Vagina (tissue), 2 donors: Measurements from ENCODE around the gene HTR3D. TPM values are rescaled to one million over a fixed set of nuclear protein-coding genes. Genes with fewer than 3 reads are reported as not detected.
"Not testable (repeated sequence)": the region's sequence is repeated elsewhere in the genome, so short reads cannot be mapped to it uniquely, and the experiment has no call there.

Source experiments
- DNase-seq, 2 donors: peaks; one replicate each; pipeline ENCODE4 v3.0.0-alpha.2; 2017; ENCODE audit errors: extremely low spot score in 2 of 2
- H3K27ac ChIP-seq: fragments of 200-600 bp; sonication (generic); one replicate; pipeline ENCODE4 v1.5.1; 2019
- H3K27me3 ChIP-seq: fragments of 200-600 bp; sonication (generic); one replicate; pipeline ENCODE4 v1.5.1; 2019
- H3K36me3 ChIP-seq, 2 donors: fragments of 200-600 bp; sonication (generic); one replicate each; pipeline ENCODE4 v1.5.1; 2017 to 2019
- H3K4me1 ChIP-seq: fragments of 200-600 bp; sonication (generic); one replicate; pipeline ENCODE4 v1.5.1; 2019
- H3K4me3 ChIP-seq, 2 donors: fragments of 200-600 bp; sonication (generic); 1 replicate in 1 of 2; 2 replicates in 1 of 2; pipeline ENCODE4 v1.5.1; 2016 to 2019
- H3K9me3 ChIP-seq: fragments of 200-600 bp; sonication (generic); one replicate; pipeline ENCODE4 v1.5.1; 2019
- CTCF ChIP-seq, 3 experiments: fragments of 450-650 bp in 2 of 3; fragments of 200-600 bp in 1 of 3; sonication (generic) in 1 of 3; IDR thresholded peaks; one replicate each; pipeline ENCODE4 v1.5.1; 2017 to 2019; ENCODE audit warnings: antibody characterized with exemption in 3 of 3, mild to moderate bottlenecking in 2 of 3, moderate library complexity in 2 of 3
- POLR2A ChIP-seq, 2 donors: fragments of 450-650 bp; IDR thresholded peaks; one replicate each; pipeline ENCODE4 v1.6.1; 2017; ENCODE audit warnings: antibody characterized with exemption in 2 of 2, mild to moderate bottlenecking in 2 of 2, moderate library complexity in 2 of 2
- POLR2AphosphoS5 ChIP-seq, 2 donors: sonication (generic); formaldehyde crosslinking; IDR thresholded peaks; one replicate each; pipeline ENCODE4 v1.9.0; 2017; ENCODE audit warnings: antibody characterized with exemption in 2 of 2, mild to moderate bottlenecking in 2 of 2, low read depth in 1 of 2; ENCODE audit not compliant: insufficient read depth in 1 of 2
- intact Hi-C: fragments of 100-400 bp; cut with DNase I; formaldehyde crosslinking; loops from one replicate; pipeline ENCODE4 v1.15.1; 2023
- total RNA-seq: library from RNA; depleted of rRNA; stranded (reverse); fragments of >200 nt; gene quantifications from one replicate; pipeline ENCODE4 v1.2.3, GENCODE V29; 2016

HTR3D gene
- total RNA-seq, 1 donor from 2014 or later: not detected

GRCh38 chr3:184062637-184063036, 31.1 kb downstream of the HTR3D start:
- Histone ChIP-seq H3K27ac (no peak overlapping the region), H3K27me3 (no peaks in the 10 kb centered on the region), H3K36me3 (no peaks in the 10 kb centered on the region), H3K4me1 (no peaks in the 10 kb centered on the region), H3K9me3 (no peaks in the 10 kb centered on the region), H3K4me3 (no peak overlapping the region)
- intact Hi-C loops: no loop called here
- no peak for DNase-seq
- TF ChIP-seq CTCF (IDR thresholded peaks at IDR 0.05): no peak
- TF ChIP-seq POLR2A (IDR thresholded peaks at IDR 0.05): no peak
- TF ChIP-seq POLR2AphosphoS5 (IDR thresholded peaks at IDR 0.05; ENCODE audit: insufficient read depth in 1 of 2, low read depth in 1 of 2): no peak

DNA sequence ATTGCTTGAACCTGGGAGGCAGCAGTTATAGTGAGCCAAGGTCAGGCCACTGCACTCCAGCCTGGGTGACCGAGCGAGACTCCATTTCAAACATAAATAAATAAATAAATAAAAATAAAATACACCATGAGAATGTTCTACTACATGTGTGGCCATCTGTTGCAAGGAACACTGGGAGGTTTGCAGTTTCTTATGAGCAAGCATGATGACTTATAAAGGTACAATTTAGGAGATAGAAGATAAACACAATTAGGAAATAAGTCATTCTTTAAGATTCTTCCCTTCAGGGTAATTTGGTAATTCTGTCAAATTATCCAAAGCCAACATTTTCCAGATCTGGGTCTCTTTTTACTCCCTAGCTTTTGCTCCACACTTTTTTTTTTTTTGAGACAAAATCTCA, 34.7 kb downstream of the HTR3D start:
- intact Hi-C loops: no loop called here
- Histone ChIP-seq H3K4me1 (no peaks in the 10 kb centered on the region), H3K36me3 (no peaks in the 10 kb centered on the region), H3K9me3 (no peaks in the 10 kb centered on the region), H3K27me3 (no peaks in the 10 kb centered on the region), H3K27ac (no peak overlapping the region), H3K4me3 (no peak overlapping the region)
- no peak for TF ChIP-seq POLR2AphosphoS5 (IDR thresholded peaks at IDR 0.05; ENCODE audit: insufficient read depth in 1 of 2, low read depth in 1 of 2)
- TF ChIP-seq POLR2A (IDR thresholded peaks at IDR 0.05): no peak
- TF ChIP-seq CTCF (IDR thresholded peaks at IDR 0.05): no peak
- no peak for DNase-seq

DNA sequence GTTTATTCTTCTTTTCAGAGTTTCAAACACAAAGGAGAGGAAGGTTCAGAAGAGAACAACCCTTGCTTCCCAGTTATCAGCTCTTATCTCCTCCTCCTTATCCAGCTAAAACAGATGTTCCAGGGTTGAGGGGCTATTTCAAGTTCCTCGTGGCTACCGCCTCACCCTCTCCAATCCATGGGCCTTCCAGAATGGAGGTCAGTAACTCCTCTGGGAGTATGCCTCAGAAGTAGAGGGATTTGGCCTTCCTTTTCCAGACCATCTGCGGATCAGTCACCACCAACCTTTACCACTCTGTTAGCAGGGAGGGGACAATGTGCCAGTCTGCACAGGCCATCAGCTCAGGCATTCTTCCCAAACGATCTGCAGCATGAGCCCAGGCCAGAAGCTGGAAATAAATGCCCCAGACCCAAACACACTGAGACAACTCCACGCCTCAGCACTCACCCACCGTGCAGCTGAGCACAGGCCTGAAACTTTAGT, 36.1 kb downstream of the HTR3D start:
- Histone ChIP-seq H3K9me3 (no peaks in the 10 kb centered on the region), H3K27ac (no peak overlapping the region), H3K4me3 (no peak overlapping the region), H3K4me1 (no peaks in the 10 kb centered on the region), H3K36me3 (no peaks in the 10 kb centered on the region), H3K27me3 (no peaks in the 10 kb centered on the region)
- TF ChIP-seq CTCF (IDR thresholded peaks at IDR 0.05): no peak
- no peak for TF ChIP-seq POLR2A (IDR thresholded peaks at IDR 0.05)
- no peak for TF ChIP-seq POLR2AphosphoS5 (IDR thresholded peaks at IDR 0.05; ENCODE audit: insufficient read depth in 1 of 2, low read depth in 1 of 2)
- intact Hi-C loops: no loop called here
- DNase-seq: no peak

DNA sequence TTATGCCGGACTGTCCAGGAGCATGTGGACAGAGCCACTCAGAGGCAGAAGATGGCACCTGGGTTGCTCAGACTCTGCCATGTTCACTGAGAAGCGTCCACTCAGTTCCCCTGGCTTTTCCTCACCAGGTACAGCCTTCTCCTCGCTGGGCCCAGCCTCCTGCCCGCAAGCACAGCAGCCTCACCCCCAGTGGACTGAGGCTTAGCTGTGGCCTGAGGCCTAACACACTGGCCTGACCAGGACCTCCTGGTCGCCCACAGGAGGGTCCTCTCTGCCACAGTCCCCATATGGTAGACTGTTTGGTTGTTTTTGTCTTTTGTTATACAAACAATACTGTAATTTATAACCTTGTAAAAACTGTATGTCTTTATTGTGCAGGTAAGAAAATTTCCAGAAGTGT, 36.8 kb downstream of the HTR3D start:
- Histone ChIP-seq H3K9me3 (no peaks in the 10 kb centered on the region), H3K4me1 (no peaks in the 10 kb centered on the region), H3K27ac (no peak overlapping the region), H3K27me3 (no peaks in the 10 kb centered on the region), H3K4me3 (no peak overlapping the region), H3K36me3 (no peaks in the 10 kb centered on the region)
- intact Hi-C loops: no loop called here
- DNase-seq: no peak
- no peak for TF ChIP-seq POLR2AphosphoS5 (IDR thresholded peaks at IDR 0.05; ENCODE audit: insufficient read depth in 1 of 2, low read depth in 1 of 2)

DNA sequence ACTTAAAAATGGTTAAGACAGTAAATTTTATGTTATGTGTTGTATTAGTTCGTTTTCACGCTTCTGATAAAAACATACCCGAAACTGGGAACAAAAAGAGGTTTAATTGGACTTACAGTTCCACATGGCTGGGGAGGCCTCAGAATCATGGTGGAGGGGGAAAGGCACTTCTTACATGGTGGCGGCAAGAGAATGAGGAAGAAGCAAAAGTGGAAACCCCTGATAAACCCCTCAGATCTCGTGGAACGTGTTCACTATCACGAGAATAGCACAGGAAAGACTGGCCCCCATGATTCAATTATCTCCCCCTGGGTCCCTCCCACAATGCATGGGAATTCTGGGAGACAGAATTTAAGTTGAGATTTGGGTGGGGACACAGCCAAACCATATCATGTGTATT, 39.6 kb downstream of the HTR3D start:
- H3K4me3 ChIP-seq, H3K9me3 ChIP-seq, H3K36me3 ChIP-seq, H3K27ac ChIP-seq, intact Hi-C loops, H3K4me1 ChIP-seq, DNase-seq, H3K27me3 ChIP-seq: not testable (repeated sequence)

DNA sequence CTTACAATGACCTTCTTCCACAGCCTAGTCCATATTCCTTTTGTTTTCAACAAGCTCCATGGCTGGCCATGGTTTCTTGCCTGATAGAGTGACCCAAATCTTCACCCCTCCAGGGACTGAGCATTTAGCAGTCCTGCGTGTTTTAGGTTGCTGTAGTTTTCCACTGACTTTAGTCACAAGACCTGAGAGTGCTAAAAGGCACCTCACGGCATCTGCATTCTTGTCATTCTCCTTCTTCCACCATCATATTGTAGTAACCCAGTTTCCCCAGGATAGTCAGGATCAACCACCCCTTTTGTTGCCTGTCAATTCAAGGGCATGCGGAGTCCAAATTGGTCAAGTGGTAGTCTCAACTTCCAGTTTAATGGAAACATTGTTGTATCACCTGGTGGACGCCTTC, 42.1 kb downstream of the HTR3D start:
- Histone ChIP-seq H3K9me3 (no peaks in the 10 kb centered on the region), H3K27ac (no peak overlapping the region), H3K36me3 (no peaks in the 10 kb centered on the region), H3K4me3 (no peak overlapping the region), H3K27me3 (no peaks in the 10 kb centered on the region), H3K4me1 (no peaks in the 10 kb centered on the region)
- intact Hi-C loops: no loop called here
- DNase-seq: no peak
- no peak for TF ChIP-seq POLR2A (IDR thresholded peaks at IDR 0.05)
- TF ChIP-seq POLR2AphosphoS5 (IDR thresholded peaks at IDR 0.05; ENCODE audit: insufficient read depth in 1 of 2, low read depth in 1 of 2): no peak
- TF ChIP-seq CTCF (IDR thresholded peaks at IDR 0.05): no peak
